Prostate gland (tissue), 2 donors: ENCODE data around the gene SERAC1. TPM values are rescaled to one million over a fixed set of nuclear protein-coding genes. Genes with fewer than 3 reads are reported as not detected.
A peak's percentile ranks its signal among the peaks of the same experiment; 100 is the strongest.

ENCODE experiments used
- DNase-seq: peaks from one replicate; pipeline ENCODE4 v3.0.0-alpha.2; 2019; ENCODE audit warnings: low spot score
- H3K27ac ChIP-seq, 2 donors: fragments of 200-600 bp; sonication (generic); 2 replicates each; pipeline ENCODE4 v1.5.1; 2017 to 2019
- H3K27me3 ChIP-seq: fragments of 200-600 bp; sonication (generic); replicated peaks from 2 replicates; pipeline ENCODE4 v1.5.1; 2019; ENCODE audit not compliant: insufficient read depth
- H3K36me3 ChIP-seq, 2 donors: fragments of 200-600 bp; sonication (generic); 1 replicate in 1 of 2; 2 replicates in 1 of 2; pipeline versions ENCODE4 v1.5.1 to v1.8.1; 2017 to 2019
- H3K4me1 ChIP-seq: fragments of 200-600 bp; sonication (generic); replicated peaks from 2 replicates; pipeline ENCODE4 v1.5.1; 2019
- H3K4me3 ChIP-seq, 2 donors: fragments of 200-600 bp; sonication (generic); 2 replicates each; pipeline ENCODE4 v1.5.1; 2017 to 2019
- H3K9me3 ChIP-seq: fragments of 200-600 bp; sonication (generic); 2 replicates; pipeline ENCODE4 v1.5.1; 2017
- POLR2A ChIP-seq: fragments of 450-650 bp; IDR thresholded peaks from one replicate; pipeline ENCODE4 v1.6.1; 2016; ENCODE audit warnings: antibody characterized with exemption, mild to moderate bottlenecking
- POLR2AphosphoS5 ChIP-seq: sonication (generic); formaldehyde crosslinking; IDR thresholded peaks from one replicate; pipeline ENCODE4 v1.6.1; 2017; ENCODE audit warnings: antibody characterized with exemption
- WGBS: methylation state at CpG from one replicate; pipeline ENCODE4 v1.1.5; 2018; 5-methylcytosine and 5-hydroxymethylcytosine counted together
- intact Hi-C: fragments of 100-400 bp; cut with DNase I; formaldehyde crosslinking; loops from one replicate; pipeline ENCODE4 v1.14.2; 2022
- total RNA-seq, 2 donors: library from RNA; depleted of rRNA; stranded (reverse); fragments of >200 nt; gene quantifications; one replicate each; pipeline ENCODE4 v1.1.0, GENCODE V29; 2016
- TF ChIP-seq, protein P1 (sequence below), 4 experiments: fragments of 200-600 bp in 2 of 4; fragments of 450-650 bp in 2 of 4; sonication (generic) in 2 of 4; IDR thresholded peaks; 1 replicate in 3 of 4; 2 replicates in 1 of 4; pipeline ENCODE4 v1.5.1; 2016 to 2019; ENCODE audit warnings: antibody characterized with exemption in 4 of 4, mild to moderate bottlenecking in 2 of 4, moderate library complexity in 2 of 4

SERAC1 gene
- total RNA-seq, 2 donors from 2014 or later: 6.5 to 8.2 TPM

- H3K27me3 ChIP-seq: no peaks in the 10 kb centered on the region
- H3K27ac ChIP-seq: no peak overlapping the region
- no peak for TF ChIP-seq POLR2AphosphoS5
- no peak for TF ChIP-seq POLR2A
- TF ChIP-seq, protein P1, sequence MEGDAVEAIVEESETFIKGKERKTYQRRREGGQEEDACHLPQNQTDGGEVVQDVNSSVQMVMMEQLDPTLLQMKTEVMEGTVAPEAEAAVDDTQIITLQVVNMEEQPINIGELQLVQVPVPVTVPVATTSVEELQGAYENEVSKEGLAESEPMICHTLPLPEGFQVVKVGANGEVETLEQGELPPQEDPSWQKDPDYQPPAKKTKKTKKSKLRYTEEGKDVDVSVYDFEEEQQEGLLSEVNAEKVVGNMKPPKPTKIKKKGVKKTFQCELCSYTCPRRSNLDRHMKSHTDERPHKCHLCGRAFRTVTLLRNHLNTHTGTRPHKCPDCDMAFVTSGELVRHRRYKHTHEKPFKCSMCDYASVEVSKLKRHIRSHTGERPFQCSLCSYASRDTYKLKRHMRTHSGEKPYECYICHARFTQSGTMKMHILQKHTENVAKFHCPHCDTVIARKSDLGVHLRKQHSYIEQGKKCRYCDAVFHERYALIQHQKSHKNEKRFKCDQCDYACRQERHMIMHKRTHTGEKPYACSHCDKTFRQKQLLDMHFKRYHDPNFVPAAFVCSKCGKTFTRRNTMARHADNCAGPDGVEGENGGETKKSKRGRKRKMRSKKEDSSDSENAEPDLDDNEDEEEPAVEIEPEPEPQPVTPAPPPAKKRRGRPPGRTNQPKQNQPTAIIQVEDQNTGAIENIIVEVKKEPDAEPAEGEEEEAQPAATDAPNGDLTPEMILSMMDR (IDR thresholded peaks at IDR 0.05): no peak
- DNase-seq: no peak
- no peaks in the 10 kb centered on the region for H3K36me3 ChIP-seq
- intact Hi-C loops: no loop called here
- H3K4me1 ChIP-seq: no peaks in the 10 kb centered on the region
- WGBS: 63% methylated on average over 1 of the region's 1 CpG
- H3K4me3 ChIP-seq: no peak overlapping the region
- no peaks in the 10 kb centered on the region for H3K9me3 ChIP-seq
Measured at GRCh38 chr6:158143700-158144099, 24.4 kb downstream of the SERAC1 start.

DNA sequence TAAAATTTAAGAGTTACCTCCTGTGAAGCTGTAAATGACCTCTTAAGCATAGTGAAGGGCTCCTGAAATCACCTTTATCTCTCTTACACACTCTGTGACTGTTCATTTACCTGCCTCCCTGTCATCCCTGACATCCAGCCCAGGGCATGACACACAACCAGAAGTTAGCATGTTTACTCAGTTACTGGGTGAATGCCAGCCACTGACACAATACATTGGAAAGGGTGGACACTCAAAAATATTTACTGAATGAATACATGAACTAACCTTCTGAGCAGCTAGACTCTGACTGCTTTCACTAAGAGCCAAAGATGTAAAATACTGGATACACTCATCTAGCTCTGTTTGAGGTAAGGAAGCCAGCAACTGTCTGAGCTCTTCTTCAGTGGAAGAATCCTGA, 25.3 kb downstream of the SERAC1 start:
- DNase-seq: peak; percentile 73
- intact Hi-C loops: no loop called here
- Histone ChIP-seq H3K27ac (no peak overlapping the region), H3K4me1 (no peaks in the 10 kb centered on the region), H3K36me3 (no peaks in the 10 kb centered on the region), H3K9me3 (no peaks in the 10 kb centered on the region), H3K27me3 (no peaks in the 10 kb centered on the region), H3K4me3 (no peak overlapping the region)
- TF ChIP-seq, protein P1 (IDR thresholded peaks at IDR 0.05): no peak
- peak; percentile 73 for TF ChIP-seq POLR2AphosphoS5
- no peak for TF ChIP-seq POLR2A

DNA sequence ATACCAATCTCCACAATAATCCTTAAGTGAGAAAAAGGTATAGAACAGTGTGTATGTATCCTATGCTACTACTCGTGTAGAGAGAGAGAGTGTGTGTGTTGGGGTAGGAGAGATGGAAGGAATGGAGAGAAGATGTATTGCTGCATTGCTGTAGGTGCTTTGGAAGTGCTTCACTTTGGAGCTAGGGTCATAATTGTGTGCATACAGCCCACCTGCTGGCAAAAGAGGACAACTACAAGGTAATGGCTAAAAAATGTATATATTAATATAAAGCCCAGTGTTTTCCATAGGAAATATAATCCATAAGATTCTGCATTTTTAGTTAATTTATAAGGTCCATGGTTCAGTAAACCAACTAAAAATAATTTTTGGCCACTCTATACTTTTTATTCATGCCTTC, 36.1 kb downstream of the SERAC1 start:
- WGBS: 38% methylated on average over 1 of the region's 1 CpG
- DNase-seq: no peak
- no peaks in the 10 kb centered on the region for H3K4me1 ChIP-seq

DNA sequence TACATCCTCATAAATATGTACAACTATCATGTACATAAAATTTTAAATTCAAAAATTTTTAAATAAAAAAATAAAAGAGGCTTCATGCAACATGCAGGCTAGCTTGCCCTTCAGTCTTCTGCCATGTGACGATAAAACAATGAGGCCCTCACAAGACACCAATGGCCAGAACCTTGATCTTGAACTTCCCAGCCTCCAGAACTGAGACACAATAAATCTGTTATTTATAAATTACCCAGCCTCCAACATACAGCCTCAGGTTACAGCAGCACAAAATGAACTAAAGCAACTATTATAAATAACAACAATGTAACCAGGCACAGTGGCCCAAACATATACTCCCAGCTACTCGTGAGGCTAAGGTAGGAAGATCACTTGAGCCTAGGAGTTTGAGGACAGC, 42.8 kb downstream of the SERAC1 start:
- H3K9me3 ChIP-seq: no peaks in the 10 kb centered on the region
- H3K27me3 ChIP-seq: no peaks in the 10 kb centered on the region
- WGBS: 98% methylated on average over 2 of the region's 2 CpGs
- no peaks in the 10 kb centered on the region for H3K4me1 ChIP-seq
- H3K27ac ChIP-seq: no peak overlapping the region
- intact Hi-C loops: no loop called here
- no peaks in the 10 kb centered on the region for H3K36me3 ChIP-seq
- no peak for TF ChIP-seq POLR2A
- TF ChIP-seq POLR2AphosphoS5: no peak
- TF ChIP-seq, protein P1 (IDR thresholded peaks at IDR 0.05): no peak
- no peak for DNase-seq
- no peak overlapping the region for H3K4me3 ChIP-seq

More for the DNA sequence above, 36.1 kb downstream of the SERAC1 start:
- H3K4me3 ChIP-seq: no peak overlapping the region
- no peaks in the 10 kb centered on the region for H3K36me3 ChIP-seq
- H3K27ac ChIP-seq: no peak overlapping the region
- intact Hi-C loops: no loop called here
- TF ChIP-seq, protein P1 (IDR thresholded peaks at IDR 0.05): peak in 1 of 4 experiments; percentile 37
- no peak for TF ChIP-seq POLR2A
- H3K9me3 ChIP-seq: no peaks in the 10 kb centered on the region
- H3K27me3 ChIP-seq: no peaks in the 10 kb centered on the region

- no peak for TF ChIP-seq POLR2AphosphoS5
- H3K27ac ChIP-seq: no peak overlapping the region
- H3K36me3 ChIP-seq: no peaks in the 10 kb centered on the region
- no peak for DNase-seq
- WGBS: 92% methylated on average over 1 of the region's 1 CpG
- H3K4me1 ChIP-seq: no peaks in the 10 kb centered on the region
- H3K4me3 ChIP-seq: no peak overlapping the region
- no peaks in the 10 kb centered on the region for H3K9me3 ChIP-seq
- H3K27me3 ChIP-seq: no peaks in the 10 kb centered on the region
- intact Hi-C loops: no loop called here
Measured at GRCh38 chr6:158124288-158124687, 43.8 kb downstream of the SERAC1 start.
